RKO (cell line): Measurements from ENCODE around the gene CYP2C19.
"Not testable (repeated sequence)": the region's sequence is repeated elsewhere in the genome, so short reads cannot be mapped to it uniquely, and the experiment has no call there.

ENCODE experiments used
- DNase-seq: peaks from one replicate; pipeline ENCODE4 v3.0.0-alpha.2; 2016; ENCODE audit warnings: low spot score

The CYP2C19 gene

GRCh38 chr10:94879214-94879613 lies 116.7 kb downstream of the CYP2C19 start:
- no peak for DNase-seq

- DNase-seq: no peak
These were observed 126.6 kb downstream of the CYP2C19 start for GRCh38 chr10:94889123-94889522.

DNA sequence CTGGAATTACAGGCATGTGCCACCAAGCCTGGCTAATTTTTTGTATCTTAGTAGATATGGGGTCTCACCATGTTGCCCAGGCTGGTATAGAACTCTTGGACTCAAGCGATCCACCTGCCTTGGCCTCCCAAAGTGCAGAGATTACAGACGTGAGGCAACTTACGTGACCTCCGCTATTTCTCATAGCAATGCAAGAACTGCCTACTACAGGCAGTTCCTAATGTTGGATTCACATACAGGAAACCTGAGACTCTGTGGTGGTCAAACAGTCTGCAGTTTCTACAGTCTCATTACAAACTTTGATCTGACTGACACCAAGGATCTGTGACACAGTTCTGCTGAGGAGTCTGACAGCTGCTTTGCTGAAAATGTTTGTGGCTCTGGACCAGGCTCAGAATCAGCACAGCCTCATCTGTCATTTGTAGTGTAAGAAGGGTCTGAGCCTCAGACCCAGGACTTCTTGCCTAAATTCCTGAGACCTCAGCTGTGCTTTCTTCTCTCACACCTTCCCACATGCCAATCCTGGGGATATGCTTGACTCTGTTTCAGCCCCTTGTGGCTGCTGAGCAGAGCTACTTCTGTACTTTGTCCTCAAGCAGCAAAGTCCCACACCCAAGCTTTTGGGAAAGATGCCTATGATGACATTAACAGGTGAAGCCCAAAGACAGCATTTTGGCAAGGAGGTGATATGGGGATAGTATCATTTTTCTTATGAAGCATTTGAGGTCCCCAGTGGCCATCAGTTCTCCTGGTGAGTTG lies 128.0 kb downstream of the CYP2C19 start:
- no peak for DNase-seq

GRCh38 chr10:94898414-94898813 lies 135.9 kb downstream of the CYP2C19 start:
- DNase-seq: not testable (repeated sequence)

DNA sequence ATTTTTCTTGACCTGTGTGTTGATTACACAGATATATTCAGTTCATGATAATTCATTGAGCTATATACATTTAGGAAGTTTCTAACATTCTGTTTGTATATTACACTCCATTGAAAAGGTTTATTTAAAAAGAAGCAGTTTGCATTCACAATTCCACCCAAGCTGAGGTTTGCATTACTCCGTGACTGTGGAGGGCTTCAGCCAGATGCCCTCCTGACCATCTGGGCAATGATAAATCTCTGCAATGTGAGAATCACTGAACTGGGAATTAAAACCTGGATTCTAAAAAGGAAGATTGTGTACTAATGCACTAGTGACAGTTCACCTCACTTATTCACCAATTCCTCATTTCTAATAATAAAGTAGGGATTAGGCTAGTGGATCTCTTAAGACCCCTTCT lies 139.6 kb downstream of the CYP2C19 start:
- no peak for DNase-seq

DNA sequence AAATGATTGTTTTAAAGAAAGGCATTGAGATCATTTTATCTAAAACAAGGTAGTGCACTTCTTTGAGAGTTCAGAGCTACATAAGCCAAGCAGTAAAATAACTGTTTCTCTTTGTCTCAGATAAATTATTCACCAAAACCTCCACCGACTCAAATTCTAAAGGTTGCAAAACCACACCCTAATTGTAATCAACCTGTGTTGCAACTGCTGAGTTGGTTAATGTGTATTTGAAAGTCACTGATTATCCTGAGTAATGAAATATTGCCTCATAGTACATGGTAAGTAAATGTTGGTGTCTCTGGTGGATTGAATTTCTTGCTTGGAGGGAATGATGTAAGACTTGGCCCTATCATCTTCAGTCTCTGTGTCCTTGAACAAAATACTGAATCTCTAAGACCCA lies 140.1 kb downstream of the CYP2C19 start:
- no peak for DNase-seq
